ENCODE data around the gene PSMG2. TPM values are rescaled to one million over a fixed set of nuclear protein-coding genes. Genes with fewer than 3 reads are reported as not detected.

PSMG2 gene
- total RNA-seq, 2 experiments from 2014 or later, result 58.4 to 61.7 TPM

DNA sequence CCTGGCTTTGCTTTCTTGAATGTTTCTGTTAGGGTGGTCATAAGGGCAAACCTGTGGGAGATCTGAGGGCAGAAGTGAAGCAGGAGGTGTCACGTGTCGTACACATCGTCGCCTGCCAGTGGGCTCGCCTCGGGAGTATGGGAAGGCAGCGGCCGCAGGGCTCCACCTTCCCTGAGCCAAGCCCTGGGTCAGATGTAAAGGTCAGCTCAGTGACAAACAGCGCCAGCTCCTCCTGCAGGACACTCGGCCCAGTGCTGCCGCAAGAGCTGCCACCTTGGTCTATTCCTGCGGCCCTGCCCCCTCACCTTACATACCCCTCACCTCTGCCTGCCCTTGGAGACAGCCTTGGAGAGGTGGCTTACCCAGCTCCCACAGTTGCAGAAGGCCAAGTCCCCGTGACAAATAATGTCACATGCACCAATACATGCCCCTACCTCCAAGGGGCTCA lies 64.2 kb downstream of the PSMG2 start:
- no peak overlapping the region for H3K4me3 Mint-ChIP-seq
- POLR2A ChIA-PET, result no interaction called here
- H3K4me1 ChIP-seq (ENCODE audit: insufficient read depth, low read length), result no peaks in the 10 kb centered on the region
- no peaks in the 10 kb centered on the region for H3K36me3 ChIP-seq (ENCODE audit: insufficient read depth, low read length)
- no peaks in the 10 kb centered on the region for H3K9me3 Mint-ChIP-seq
- no peak overlapping the region for H3K27ac Mint-ChIP-seq
- H3K27me3 Mint-ChIP-seq, result no peaks in the 10 kb centered on the region
- ATAC-seq (ENCODE audit: poor library complexity) (no peak), DNase-seq (no peak)
- H3K27me3 ChIP-seq (ENCODE audit: control insufficient read depth in 1 of 2, insufficient read depth in 2 of 2, low read length in 2 of 2), result no peaks in the 10 kb centered on the region
- H3K4me1 Mint-ChIP-seq (ENCODE audit: low read depth), result no peaks in the 10 kb centered on the region
- no peaks in the 10 kb centered on the region for H3K9me3 ChIP-seq (ENCODE audit: control insufficient read depth in 1 of 2, insufficient read depth in 1 of 2, low read length in 2 of 2)
- TF ChIP-seq, protein P1, sequence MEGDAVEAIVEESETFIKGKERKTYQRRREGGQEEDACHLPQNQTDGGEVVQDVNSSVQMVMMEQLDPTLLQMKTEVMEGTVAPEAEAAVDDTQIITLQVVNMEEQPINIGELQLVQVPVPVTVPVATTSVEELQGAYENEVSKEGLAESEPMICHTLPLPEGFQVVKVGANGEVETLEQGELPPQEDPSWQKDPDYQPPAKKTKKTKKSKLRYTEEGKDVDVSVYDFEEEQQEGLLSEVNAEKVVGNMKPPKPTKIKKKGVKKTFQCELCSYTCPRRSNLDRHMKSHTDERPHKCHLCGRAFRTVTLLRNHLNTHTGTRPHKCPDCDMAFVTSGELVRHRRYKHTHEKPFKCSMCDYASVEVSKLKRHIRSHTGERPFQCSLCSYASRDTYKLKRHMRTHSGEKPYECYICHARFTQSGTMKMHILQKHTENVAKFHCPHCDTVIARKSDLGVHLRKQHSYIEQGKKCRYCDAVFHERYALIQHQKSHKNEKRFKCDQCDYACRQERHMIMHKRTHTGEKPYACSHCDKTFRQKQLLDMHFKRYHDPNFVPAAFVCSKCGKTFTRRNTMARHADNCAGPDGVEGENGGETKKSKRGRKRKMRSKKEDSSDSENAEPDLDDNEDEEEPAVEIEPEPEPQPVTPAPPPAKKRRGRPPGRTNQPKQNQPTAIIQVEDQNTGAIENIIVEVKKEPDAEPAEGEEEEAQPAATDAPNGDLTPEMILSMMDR (IDR thresholded peaks at IDR 0.05), result no peak
- H3K36me3 Mint-ChIP-seq (ENCODE audit: low read depth), result peaks cover 7% of the 10 kb centered on the region
- CTCF ChIA-PET, result no interaction called here
- H3K27ac ChIP-seq (ENCODE audit: low read depth in 1 of 2, low read length in 2 of 2), result no peak overlapping the region
- intact Hi-C loops (cut with DNase I, micrococcal nuclease), result no loop called here
- H3K4me3 ChIP-seq (ENCODE audit: low read length), result no peak overlapping the region

DNA sequence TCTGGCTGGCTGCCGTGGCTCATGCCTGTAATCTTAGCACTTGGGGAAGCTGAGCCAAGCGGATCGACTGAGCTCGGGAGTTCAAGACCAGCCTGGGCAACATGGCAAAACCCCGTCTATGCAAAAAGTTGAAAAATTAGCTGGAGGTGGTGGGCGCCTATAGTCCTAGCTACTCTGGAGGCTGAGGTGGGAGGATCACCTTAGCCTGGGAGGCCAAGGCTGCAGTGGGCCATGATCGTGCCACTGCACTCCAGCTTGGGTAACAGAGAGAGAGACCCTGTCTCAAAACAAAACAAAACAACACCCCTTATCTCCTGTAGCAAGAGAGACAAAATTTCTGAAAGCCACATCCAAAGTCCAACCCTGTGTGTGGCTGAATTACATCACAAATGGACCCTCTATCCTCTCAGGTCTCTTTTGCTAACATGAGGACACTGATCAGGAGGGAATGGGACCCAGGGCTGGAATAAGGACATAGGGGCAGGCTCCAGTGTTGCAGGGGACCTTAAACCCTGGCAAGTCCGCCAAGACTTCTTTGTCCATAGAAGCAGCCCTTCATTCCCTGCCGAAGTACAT lies 64.8 kb downstream of the PSMG2 start:
- ChIA-PET CTCF (no interaction called here), POLR2A (no interaction called here)
- Mint-ChIP-seq H3K4me3 (no peak overlapping the region), H3K9me3 (no peaks in the 10 kb centered on the region), H3K27ac (no peak overlapping the region), H3K4me1 (ENCODE audit: low read depth) (no peaks in the 10 kb centered on the region), H3K36me3 (ENCODE audit: low read depth) (peaks cover 7% of the 10 kb centered on the region), H3K27me3 (no peaks in the 10 kb centered on the region)
- ATAC-seq (ENCODE audit: poor library complexity), result no peak
- Histone ChIP-seq H3K36me3 (ENCODE audit: insufficient read depth, low read length) (no peaks in the 10 kb centered on the region), H3K9me3 (ENCODE audit: control insufficient read depth in 1 of 2, insufficient read depth in 1 of 2, low read length in 2 of 2) (no peaks in the 10 kb centered on the region), H3K4me3 (ENCODE audit: low read length) (no peak overlapping the region), H3K27me3 (ENCODE audit: control insufficient read depth in 1 of 2, insufficient read depth in 2 of 2, low read length in 2 of 2) (no peaks in the 10 kb centered on the region), H3K27ac (ENCODE audit: low read depth in 1 of 2, low read length in 2 of 2) (no peak overlapping the region), H3K4me1 (ENCODE audit: insufficient read depth, low read length) (no peaks in the 10 kb centered on the region)
- intact Hi-C loops (cut with DNase I, micrococcal nuclease), result no loop called here
- TF ChIP-seq, protein P1 (IDR thresholded peaks at IDR 0.05), result no peak
- DNase-seq, result no peak

DNA sequence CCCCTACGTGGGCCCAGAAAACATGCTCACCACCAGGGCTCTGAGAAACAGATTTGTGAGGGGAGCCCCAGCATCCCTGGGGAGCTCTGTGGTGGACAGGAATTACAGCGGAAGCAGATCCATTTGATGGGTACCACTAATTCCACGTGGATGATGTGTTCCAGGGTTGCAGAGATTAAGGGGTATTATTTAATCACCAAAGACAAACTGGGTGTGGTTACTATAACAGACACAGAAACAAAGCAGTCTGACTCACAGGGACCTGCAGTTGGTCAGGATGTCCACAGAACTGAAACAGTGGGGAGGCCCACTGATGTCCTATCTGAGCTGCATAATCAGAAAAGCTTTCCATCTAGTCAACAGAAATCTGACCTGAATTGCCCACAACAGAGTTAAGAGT lies 65.8 kb downstream of the PSMG2 start:
- CTCF ChIA-PET, result no interaction called here
- peaks cover 7% of the 10 kb centered on the region for H3K4me1 Mint-ChIP-seq (ENCODE audit: low read depth)
- no peaks in the 10 kb centered on the region for H3K27me3 Mint-ChIP-seq
- intact Hi-C loops (cut with DNase I, micrococcal nuclease), result no loop called here
- no peak overlapping the region for H3K4me3 ChIP-seq (ENCODE audit: low read length)
- H3K9me3 Mint-ChIP-seq, result no peaks in the 10 kb centered on the region
- H3K36me3 Mint-ChIP-seq (ENCODE audit: low read depth), result peaks cover 7% of the 10 kb centered on the region
- no peaks in the 10 kb centered on the region for H3K9me3 ChIP-seq (ENCODE audit: control insufficient read depth in 1 of 2, insufficient read depth in 1 of 2, low read length in 2 of 2)
- no peak overlapping the region for H3K4me3 Mint-ChIP-seq
- no peak overlapping the region for H3K27ac Mint-ChIP-seq
- H3K4me1 ChIP-seq (ENCODE audit: insufficient read depth, low read length), result peaks cover 4% of the 10 kb centered on the region
- H3K27me3 ChIP-seq (ENCODE audit: control insufficient read depth in 1 of 2, insufficient read depth in 2 of 2, low read length in 2 of 2), result no peaks in the 10 kb centered on the region
- H3K36me3 ChIP-seq (ENCODE audit: insufficient read depth, low read length), result no peaks in the 10 kb centered on the region
- TF ChIP-seq, protein P1 (IDR thresholded peaks at IDR 0.05), result no peak
- POLR2A ChIA-PET, result no interaction called here
- ATAC-seq (ENCODE audit: poor library complexity) (no peak), DNase-seq (no peak)
- no peak overlapping the region for H3K27ac ChIP-seq (ENCODE audit: low read depth in 1 of 2, low read length in 2 of 2)

All from CD4-positive, alpha-beta T cell (primary cell).